GM12801 (cell line): ENCODE results near the gene NIPBL.

ENCODE experiments used
- TF ChIP-seq, protein P1 (sequence below): IDR thresholded peaks from one replicate; pipeline ENCODE4 v1.5.1; 2011; ENCODE audit warnings: control low read depth; ENCODE audit not compliant: insufficient read length; ENCODE audit errors: extremely low read depth

The NIPBL gene

DNA sequence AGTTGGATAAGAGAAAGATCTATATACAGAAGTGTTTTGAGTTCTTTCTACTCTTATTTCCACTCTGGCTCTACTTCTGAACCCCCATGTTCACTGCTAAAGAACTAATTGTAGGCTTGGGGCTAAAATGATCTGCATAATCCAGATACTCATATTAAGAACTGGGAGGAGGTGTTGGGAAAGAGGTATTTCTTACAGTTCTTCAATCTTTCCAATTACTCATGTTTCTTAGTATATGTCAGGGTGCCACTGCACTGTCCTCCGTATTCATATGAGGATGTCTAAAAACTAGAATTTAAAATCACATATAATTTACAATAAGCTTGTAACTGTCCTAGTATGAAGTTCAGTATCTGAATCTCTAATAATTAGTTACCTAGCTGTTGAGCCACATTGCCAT, 12.7 kb downstream of the NIPBL start:
- TF ChIP-seq, protein P1, sequence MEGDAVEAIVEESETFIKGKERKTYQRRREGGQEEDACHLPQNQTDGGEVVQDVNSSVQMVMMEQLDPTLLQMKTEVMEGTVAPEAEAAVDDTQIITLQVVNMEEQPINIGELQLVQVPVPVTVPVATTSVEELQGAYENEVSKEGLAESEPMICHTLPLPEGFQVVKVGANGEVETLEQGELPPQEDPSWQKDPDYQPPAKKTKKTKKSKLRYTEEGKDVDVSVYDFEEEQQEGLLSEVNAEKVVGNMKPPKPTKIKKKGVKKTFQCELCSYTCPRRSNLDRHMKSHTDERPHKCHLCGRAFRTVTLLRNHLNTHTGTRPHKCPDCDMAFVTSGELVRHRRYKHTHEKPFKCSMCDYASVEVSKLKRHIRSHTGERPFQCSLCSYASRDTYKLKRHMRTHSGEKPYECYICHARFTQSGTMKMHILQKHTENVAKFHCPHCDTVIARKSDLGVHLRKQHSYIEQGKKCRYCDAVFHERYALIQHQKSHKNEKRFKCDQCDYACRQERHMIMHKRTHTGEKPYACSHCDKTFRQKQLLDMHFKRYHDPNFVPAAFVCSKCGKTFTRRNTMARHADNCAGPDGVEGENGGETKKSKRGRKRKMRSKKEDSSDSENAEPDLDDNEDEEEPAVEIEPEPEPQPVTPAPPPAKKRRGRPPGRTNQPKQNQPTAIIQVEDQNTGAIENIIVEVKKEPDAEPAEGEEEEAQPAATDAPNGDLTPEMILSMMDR = no peak

DNA sequence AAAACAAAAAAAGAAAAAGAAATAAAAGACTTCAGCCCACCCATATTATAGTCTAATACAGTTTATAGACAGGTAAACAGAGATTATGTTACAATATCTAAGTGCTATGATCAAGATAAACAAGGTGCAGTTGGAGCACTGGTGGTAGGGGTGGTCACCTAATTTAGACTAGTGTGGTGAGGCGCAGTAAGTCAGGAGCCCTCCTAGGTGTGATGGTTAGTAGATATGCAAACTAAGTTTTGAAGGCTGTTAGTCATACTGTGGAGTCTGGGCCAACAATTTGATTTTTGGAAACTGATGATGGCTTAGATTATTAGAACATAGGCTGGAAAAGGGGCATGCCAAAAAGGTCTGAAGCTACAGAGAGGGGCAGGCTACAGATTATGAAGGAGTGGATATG, 14.7 kb downstream of the NIPBL start:
- TF ChIP-seq, protein P1 = no peak

DNA sequence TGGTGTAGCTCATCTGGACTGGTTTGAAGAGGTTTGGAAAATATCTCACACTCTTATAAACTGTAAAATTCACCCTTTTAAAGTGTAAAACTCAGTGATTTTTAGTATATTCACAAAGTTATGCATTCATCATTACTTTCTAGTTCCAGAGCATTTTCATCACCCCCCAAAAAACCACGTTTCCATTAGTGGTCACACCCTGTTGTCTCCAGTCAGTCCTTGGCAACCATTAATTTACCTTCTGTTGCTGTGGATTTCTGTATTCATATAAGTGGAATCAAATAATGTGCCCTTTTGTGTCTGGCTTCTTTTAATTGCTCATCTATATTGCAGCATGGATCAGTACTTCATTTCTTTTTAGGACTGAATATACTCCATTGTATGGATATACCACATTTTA, 18.4 kb downstream of the NIPBL start:
- TF ChIP-seq, protein P1 = no peak

DNA sequence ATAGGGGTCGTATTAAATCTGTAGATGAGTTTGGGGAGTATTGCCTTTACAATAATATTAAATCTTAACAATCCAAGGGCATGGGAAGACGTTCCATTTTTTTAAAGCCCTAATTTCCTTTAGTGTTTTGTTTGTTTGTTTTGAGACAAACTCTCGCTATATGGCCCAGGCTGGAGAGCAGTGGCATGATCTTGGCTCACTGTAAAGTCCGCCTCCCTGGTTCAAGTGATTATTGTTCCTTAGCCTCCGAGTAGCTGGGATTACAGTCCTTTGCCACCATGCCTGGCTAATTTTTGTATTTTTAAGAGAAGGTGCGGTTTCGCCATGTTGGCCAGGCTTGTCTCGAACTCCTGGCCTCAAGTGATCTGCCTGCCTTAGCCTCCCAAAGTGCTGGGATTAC, 19.9 kb downstream of the NIPBL start:
- TF ChIP-seq, protein P1 = no peak

DNA sequence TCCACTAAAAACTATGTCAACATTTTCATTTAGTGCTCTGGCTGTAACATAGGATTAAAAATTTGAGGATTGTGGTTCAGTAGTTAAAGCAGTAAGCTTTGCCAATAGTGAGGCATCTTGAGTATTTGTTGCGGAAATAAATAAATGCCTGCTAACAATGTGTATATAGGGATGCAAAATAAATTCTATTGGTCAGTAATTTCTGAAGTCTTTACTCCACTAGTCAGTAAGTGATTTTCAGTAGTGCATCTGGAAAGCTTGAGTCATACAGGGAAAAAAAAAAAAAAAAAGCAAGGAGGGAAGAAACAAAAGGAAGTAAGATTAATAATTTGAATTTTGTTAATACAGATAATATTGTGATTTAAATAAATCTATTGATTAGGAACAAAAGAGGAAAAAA, 21.0 kb downstream of the NIPBL start:
- TF ChIP-seq, protein P1 = no peak

DNA sequence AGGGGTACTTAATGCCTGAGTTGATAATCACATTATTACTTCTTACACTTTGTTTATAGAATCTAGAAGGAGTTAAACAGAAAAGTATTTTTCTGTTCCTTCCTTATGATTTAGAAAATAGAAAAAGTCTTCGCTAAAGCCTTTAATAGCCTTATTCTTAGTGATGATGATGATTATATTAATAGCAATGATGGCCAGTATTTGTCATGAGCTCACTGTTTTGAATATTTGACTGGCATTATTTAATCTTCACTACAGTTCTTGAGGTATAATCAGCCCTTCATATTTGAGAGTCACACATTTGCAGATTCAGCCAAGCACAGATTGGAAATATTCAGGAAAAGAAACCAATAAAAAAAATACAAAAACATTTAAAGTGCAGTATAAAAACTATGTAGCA, 23.3 kb downstream of the NIPBL start:
- TF ChIP-seq, protein P1 = no peak

DNA sequence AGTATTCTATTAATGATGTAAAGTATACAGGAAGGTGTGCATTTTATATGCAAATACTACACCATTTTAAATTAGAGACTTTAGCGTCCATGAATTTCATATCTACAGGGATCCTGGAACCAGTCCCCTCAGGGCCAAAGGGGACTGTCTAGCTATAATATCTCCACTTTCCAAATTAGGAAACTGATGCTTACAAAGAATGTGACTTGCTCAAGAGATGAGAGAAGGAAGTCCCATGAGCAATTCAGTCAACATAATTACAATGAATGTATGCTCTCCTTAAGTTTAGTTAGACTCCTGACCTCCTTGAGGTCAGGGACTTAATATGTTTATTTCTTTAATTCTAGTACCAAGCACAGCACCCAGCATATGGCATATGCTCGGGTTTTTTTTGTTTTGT, 23.7 kb downstream of the NIPBL start:
- TF ChIP-seq, protein P1 = no peak

DNA sequence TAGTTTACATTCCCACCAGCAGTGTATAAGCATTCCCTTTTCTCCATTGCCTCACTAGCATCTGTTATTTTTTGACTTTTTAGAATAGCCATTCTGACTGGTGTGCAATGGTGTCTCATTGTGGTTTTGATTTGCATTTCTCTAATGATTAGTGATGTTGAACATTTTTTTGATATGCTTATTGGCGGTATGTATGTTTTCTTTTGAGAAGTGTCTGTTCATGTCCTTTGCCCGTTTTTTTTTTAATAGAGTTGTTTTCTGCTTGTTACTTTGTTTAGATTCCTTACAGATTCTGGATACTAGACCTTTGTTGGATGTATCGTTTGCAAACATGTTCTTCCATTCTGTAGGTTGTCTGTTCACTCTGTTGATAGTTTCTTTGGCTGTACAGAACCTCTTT, 25.3 kb downstream of the NIPBL start:
- TF ChIP-seq, protein P1 = no peak
